ENCODE results near the gene TIRAP. TPM values are rescaled to one million over a fixed set of nuclear protein-coding genes. Genes with fewer than 3 reads are reported as not detected.
A peak's percentile ranks its signal among the peaks of the same experiment; 100 is the strongest.
"Not testable (repeated sequence)": the region's sequence is repeated elsewhere in the genome, so short reads cannot be mapped to it uniquely, and the experiment has no call there.

Gene TIRAP
- total RNA-seq, 1 donor from 2014 or later, result 10.4 TPM

DNA sequence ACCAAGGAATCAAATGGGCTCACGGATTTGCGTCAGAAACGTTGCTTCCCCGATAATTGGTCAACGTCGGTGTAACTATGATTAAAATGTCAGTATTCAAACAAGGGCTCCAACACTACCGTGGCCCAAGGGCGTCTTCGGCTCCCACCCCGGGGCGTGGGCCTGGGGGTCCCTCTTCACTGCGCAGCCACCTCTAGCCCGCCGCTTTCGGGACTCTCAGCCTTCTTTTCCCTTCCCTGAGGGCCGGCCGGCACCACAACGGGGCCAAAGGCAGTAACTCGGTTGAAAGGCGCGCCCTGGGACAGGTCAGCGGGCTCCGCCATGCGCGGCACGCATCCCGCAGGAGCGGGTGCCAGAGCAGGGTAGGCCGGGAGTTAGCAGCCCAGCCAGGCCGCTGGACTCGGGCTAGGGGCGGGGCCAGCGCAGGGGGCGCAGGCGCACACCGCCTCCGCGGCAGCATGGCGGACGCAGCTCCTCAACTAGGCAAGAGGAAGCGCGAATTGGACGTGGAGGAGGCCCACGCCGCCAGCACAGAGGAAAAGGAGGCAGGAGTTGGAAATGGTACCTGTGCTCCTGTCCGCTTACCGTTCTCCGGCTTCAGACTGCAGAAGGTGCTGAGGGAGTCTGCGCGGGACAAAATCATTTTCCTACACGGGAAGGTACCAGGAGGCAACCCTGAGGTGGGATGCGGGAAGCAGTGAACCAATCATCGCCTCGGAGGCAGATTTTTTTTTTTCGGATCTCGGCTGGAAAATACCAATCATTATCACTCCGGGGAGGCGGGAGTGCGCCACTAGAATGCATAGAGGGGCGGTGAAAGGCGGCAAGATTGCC, 20.9 kb downstream of the TIRAP start, which contains the start of gene DCPS:
Gene DCPS (plus strand): TSS at position 438 of the 834 bp plus-strand sequence. CDS start 21 bp downstream, at position 459.
- Mint-ChIP-seq H3K4me3 (peak within 1 kb of the TSS; percentile 87), H3K27ac (peak within 1 kb of the TSS; percentile 82), H3K27me3 (no peaks in the 10 kb centered on the region), H3K9me3 (no peaks in the 10 kb centered on the region), H3K36me3 (peaks cover 11% of the 10 kb centered on the region), H3K4me1 (ENCODE audit: unreplicated experiment) (peaks cover 27% of the 10 kb centered on the region)
- peak; percentile 95 for DNase-seq (ENCODE audit: extremely low spot score, unreplicated experiment)
- TF ChIP-seq, protein P1, sequence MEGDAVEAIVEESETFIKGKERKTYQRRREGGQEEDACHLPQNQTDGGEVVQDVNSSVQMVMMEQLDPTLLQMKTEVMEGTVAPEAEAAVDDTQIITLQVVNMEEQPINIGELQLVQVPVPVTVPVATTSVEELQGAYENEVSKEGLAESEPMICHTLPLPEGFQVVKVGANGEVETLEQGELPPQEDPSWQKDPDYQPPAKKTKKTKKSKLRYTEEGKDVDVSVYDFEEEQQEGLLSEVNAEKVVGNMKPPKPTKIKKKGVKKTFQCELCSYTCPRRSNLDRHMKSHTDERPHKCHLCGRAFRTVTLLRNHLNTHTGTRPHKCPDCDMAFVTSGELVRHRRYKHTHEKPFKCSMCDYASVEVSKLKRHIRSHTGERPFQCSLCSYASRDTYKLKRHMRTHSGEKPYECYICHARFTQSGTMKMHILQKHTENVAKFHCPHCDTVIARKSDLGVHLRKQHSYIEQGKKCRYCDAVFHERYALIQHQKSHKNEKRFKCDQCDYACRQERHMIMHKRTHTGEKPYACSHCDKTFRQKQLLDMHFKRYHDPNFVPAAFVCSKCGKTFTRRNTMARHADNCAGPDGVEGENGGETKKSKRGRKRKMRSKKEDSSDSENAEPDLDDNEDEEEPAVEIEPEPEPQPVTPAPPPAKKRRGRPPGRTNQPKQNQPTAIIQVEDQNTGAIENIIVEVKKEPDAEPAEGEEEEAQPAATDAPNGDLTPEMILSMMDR (conservative IDR thresholded peaks at IDR 0.05), result peak; percentile 22

GRCh38 chr11:126304457-126305075, 21.7 kb downstream of the TIRAP start:
- Mint-ChIP-seq H3K36me3 (peaks cover 11% of the 10 kb centered on the region), H3K9me3 (no peaks in the 10 kb centered on the region), H3K4me3 (peak overlapping the region; percentile 87), H3K4me1 (ENCODE audit: unreplicated experiment) (peaks cover 27% of the 10 kb centered on the region), H3K27ac (peak overlapping the region; percentile 82), H3K27me3 (no peaks in the 10 kb centered on the region)
- no peak for DNase-seq (ENCODE audit: extremely low spot score, unreplicated experiment)
- TF ChIP-seq, protein P1 (conservative IDR thresholded peaks at IDR 0.05), result no peak

DNA sequence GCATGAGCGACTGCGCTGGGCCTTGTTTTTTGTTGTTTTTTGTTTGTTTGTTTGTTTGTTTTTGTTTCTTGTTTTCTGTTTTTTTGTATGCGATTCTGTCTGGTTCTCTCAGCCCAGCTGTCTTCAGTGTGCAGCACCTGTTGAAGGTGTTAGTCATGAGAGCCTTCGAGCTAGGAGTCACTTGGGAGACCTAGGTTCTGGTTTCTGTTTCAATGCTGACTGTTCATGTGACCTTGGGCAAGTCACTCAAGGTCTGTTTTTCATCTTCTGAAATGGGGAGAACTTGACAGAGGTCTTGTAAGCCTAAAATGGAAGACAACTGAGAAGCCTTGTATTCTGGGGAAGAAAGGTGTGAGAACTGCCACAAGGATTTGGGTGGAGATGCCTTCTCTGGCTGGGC, 22.8 kb downstream of the TIRAP start:
- Mint-ChIP-seq H3K9me3 (no peaks in the 10 kb centered on the region), H3K27me3 (no peaks in the 10 kb centered on the region), H3K27ac (peak overlapping the region; percentile 75), H3K4me3 (peak overlapping the region; percentile 81), H3K4me1 (ENCODE audit: unreplicated experiment) (peaks cover 37% of the 10 kb centered on the region), H3K36me3 (peaks cover 8% of the 10 kb centered on the region)
- DNase-seq (ENCODE audit: extremely low spot score, unreplicated experiment), result no peak
- TF ChIP-seq, protein P1 (conservative IDR thresholded peaks at IDR 0.05), result no peak

DNA sequence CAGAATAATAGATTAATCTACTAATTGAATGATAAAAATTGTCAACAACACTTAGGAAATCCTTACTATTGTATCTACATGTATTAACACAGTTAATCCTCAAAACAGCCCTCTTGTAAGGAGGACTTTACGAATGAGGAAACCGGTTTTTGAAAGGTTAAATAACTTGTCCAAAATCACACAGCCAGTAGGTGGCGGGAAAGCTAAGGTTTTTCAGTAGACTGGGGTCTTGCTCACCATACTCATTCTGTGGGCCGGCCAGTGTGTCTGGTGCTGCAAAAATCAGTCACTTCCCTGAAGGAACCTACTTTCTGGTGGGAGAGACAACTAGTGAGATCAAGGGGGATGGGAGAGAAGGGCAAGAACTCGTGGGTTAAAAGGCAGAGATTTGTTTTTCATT, 24.8 kb downstream of the TIRAP start:
- peak overlapping the region; percentile 34 for H3K4me3 Mint-ChIP-seq
- H3K27ac Mint-ChIP-seq, result peak overlapping the region; percentile 6
- TF ChIP-seq, protein P1 (conservative IDR thresholded peaks at IDR 0.05), result peak; percentile 70
- no peak for DNase-seq (ENCODE audit: extremely low spot score, unreplicated experiment)
- peaks cover 10% of the 10 kb centered on the region for H3K36me3 Mint-ChIP-seq
- peaks cover 41% of the 10 kb centered on the region for H3K4me1 Mint-ChIP-seq (ENCODE audit: unreplicated experiment)
- H3K27me3 Mint-ChIP-seq, result no peaks in the 10 kb centered on the region
- no peaks in the 10 kb centered on the region for H3K9me3 Mint-ChIP-seq

DNA sequence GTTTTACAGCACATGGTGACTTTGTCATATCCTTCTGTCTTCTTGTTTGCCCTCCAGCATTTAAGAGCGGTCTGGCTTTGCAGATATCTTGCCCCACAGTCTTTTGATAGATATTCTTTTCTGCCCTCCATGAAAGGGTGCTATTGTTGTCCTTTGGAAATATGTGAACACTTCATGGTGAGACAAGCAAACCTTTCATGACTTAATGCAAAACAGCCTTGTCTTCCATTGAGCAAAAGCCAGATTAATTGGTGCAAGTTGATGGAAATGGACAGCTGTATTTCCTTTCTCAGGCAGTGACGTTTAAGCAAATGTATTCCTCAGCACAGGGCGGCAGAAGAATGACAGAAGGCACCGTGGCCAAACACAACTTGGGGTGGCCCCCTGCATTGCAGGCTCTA, 25.4 kb downstream of the TIRAP start:
- peaks cover 8% of the 10 kb centered on the region for H3K36me3 Mint-ChIP-seq
- H3K9me3 Mint-ChIP-seq, result no peaks in the 10 kb centered on the region
- TF ChIP-seq, protein P1 (conservative IDR thresholded peaks at IDR 0.05), result no peak
- no peak for DNase-seq (ENCODE audit: extremely low spot score, unreplicated experiment)
- no peak overlapping the region for H3K4me3 Mint-ChIP-seq
- H3K4me1 Mint-ChIP-seq (ENCODE audit: unreplicated experiment), result peaks cover 46% of the 10 kb centered on the region
- no peak overlapping the region for H3K27ac Mint-ChIP-seq
- H3K27me3 Mint-ChIP-seq, result no peaks in the 10 kb centered on the region

- H3K4me3 Mint-ChIP-seq; H3K9me3 Mint-ChIP-seq; H3K27me3 Mint-ChIP-seq; H3K27ac Mint-ChIP-seq; DNase-seq (ENCODE audit: extremely low spot score, unreplicated experiment): not testable (repeated sequence)
- peaks cover 50% of the 10 kb centered on the region for H3K4me1 Mint-ChIP-seq (ENCODE audit: unreplicated experiment)
- H3K36me3 Mint-ChIP-seq, result peaks cover 12% of the 10 kb centered on the region
Measured at GRCh38 chr11:126308771-126309170, 25.9 kb downstream of the TIRAP start.
